Embryonic facial prominence (tissue), 1 donor: ENCODE measurements around the gene TENM4.
"Not testable (repeated sequence)": the region's sequence is repeated elsewhere in the genome, so short reads cannot be mapped to it uniquely, and the experiment has no call there.

ENCODE experiments used
- DNase-seq: peaks from one replicate; pipeline ENCODE4 v3.0.0-alpha.2; 2016; ENCODE audit errors: extremely low spot score

The TENM4 gene

DNA sequence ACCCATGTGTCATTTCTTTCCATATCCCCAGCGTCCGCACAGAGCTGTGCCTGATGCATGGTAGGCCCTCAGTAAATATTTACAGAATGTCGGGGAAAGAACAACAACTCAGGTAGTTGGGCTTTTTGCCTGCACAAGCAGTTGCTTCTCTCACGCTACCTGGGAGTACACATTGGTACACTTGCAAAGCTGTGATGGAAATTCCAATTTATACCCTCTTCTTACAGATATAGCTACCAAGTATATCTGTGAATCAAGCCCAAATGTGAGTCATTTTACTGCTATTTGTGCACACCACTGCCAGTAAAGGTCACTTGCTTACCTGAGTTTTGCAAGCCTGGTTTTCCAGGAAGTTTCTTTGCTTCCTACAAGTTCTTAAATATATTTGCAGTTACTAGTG, 533.2 kb downstream of the TENM4 start:
- DNase-seq = no peak

DNA sequence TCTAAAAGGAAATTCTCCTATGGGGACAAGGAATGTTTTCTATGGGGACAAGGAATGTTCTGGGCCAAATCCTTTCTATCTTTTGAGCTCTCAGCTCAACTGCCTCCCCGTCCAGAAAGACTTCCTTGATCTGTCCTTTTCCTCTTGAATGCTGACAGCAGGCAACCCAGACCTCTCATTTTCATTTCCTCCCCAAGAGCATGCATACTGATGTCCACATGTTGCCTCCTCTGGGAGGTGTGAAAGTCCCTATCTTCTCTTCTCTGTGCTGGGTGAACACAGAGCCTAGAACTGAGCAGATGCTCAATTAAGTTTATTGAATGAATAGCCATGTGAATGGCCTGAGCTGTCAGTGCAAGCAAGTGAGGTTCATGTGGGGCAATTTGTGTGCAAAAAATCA, 534.3 kb downstream of the TENM4 start:
- DNase-seq = no peak

DNA sequence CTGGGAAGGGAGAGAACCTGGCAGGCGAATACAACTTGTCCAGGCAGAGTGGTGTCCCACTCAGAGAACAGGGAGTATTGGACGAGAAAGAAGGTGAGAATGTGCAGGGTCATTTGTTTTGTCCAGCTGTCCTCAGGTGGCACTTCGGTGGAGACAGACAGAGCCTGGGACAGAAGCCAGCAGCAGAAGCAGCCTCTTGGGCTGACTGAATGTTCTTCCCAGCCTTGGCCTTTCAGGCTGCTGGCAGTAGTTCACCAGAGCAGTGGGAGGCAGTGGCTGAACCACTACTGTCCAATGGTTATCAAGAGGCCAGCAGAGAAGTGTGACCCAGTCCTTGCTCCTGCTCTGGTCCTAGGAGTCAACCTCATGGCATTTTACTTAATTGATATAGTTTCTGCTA, 535.1 kb downstream of the TENM4 start:
- DNase-seq = no peak

DNA sequence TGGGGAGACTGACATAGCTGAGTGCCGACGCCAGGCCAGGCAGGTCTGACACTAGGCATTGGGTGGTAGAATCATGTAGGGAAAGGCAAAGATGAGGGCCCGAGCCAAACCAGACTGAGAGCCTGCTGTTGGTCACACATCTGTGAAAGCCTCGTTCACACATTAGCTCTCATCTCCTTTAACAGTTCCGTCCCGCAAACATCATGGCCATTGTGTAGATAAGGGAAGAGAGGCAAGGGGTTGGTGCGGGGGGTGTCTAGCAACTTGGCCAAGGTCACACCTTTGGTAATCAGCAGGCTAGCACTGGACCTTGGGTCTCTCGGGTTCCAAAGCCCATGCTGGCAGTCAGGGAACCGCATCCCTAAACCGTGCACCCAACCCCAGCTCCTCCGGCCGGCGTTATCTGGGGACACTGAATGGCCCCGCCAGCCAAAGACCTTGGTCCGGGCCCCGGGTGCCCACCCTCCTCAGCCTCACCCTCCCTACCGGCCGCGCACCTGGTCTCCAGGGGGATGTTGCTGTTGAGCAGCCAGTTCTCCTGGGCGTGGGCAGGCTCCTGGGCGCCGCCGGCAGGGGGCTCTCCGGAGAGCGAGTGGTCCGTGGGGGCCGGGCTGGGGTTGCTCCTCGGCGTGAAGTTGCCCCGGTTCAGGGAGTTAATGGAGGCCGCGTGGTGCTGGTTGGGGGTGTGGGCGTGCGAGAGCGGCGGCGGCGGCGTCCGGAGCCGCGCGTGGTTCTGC, 537.9 kb downstream of the TENM4 start:
- DNase-seq = no peak

DNA sequence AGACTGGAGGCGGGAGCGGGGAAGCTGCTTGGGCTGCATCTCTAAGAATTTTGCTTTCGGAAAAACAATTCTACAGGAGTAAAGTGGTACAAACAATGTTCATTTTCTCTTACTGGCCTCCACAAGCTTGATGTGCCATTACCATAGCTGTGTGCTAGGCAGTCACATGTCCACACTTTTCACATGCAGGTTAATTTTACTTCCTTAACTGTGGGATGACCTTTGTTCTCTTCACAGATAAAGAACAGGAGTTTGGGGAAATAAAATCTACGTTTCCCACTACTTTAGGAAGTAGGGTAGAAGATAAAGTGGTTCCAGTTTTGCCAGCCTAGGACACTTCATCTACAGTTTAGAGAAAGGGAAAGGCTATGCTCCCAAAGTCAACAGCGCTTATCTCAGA, 539.0 kb downstream of the TENM4 start:
- DNase-seq = no peak

DNA sequence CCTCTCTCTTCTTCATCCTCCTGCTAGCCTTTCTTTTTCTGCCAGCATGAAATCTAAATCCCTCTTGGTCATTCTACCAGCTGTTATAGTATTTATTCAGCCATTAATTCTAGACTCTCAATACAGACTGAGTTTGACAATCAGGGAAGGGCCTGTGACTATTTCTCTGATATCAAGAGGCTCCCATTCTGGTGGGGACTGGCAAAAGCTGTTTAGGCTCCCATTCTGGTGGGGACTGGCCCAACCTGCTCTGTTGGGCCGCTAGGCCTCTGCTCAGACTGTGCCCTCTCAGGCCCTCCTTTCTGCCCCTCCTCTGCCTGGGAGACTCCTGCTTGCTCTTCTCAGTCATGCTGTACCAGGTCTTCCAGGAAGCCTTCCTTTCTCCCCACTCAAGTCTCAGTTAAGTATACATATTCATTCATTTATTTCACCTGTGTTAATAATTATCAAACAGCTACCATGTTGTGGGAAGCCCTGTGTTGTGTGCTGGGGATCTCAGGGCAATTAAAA, 542.5 kb downstream of the TENM4 start:
- DNase-seq = no peak

DNA sequence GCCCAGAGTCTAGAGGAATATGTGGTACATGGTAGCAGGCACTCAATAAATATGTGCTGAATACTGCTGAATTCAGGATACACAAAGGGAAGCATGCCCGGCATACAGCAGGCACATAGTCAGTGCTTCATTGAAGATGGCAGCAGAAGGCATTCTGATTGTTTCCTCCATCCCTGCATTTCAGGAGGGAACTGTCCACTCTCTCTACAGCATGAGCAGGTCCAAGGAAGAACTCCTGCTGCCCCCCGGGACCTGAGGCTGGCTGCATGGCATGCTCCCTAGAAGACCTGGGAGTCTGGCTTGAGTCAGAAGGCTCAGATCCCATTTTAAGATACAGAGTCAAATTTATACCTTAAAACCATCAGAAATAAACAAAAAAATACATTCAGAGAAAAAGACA, 546.8 kb downstream of the TENM4 start:
- no peak for DNase-seq

DNA sequence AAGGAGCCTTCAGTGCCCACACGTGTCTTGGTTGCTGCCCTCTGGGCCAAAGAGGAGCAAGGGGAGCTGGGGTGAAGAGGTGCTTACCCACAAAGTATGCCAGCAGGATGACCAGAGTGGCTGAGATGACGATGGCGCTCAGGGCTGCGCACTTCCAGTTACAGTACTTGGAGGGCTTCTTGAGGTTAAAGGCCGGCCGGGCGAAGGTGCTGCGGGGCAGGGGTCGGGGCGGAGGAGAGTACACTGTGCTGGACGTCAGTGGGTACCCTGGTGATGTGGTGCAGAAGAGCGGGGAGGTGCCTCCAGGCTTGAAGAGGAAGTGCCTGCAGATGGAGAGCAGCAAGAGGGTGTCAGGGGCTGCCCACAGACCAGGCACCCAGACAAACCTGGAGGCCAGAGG, 551.1 kb downstream of the TENM4 start:
- no peak for DNase-seq

DNA sequence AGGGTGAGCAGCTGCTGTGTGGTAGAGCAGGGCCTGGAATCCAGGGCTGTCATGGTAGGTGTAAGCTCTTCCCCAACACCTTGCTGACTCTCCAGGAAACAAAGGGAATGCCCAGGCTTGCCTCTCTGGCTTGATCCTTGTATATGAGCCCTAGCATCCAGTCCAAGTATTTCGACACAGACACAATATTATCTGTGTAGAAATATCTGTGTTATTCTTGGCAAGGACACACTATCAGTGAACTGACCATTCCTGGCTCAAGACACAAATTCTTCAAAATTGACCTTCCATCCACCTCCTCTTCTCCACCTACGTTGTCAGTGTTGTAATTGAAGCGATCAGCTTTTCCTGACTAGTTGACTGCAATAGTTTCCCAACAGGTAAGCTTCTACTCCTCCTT, 554.2 kb downstream of the TENM4 start:
- no peak for DNase-seq

DNA sequence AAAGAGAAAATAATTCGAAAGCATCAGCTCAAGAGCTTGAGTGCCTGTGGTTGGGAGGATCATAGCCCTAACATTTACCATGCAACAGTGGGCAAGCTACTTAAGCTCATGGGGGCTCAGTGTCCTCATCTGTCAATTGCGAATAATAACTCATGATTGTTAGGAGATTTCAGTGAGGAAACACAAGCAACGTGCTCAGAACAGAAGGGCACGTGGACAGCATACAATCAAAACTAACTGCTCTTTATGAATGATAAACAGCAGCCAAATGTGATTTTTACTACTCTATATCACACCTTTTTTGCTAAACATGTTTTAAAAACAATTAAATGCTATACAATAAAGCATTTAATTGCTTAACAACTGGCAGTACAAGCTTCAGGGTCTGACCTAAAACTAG, 556.1 kb downstream of the TENM4 start:
- DNase-seq = no peak

DNA sequence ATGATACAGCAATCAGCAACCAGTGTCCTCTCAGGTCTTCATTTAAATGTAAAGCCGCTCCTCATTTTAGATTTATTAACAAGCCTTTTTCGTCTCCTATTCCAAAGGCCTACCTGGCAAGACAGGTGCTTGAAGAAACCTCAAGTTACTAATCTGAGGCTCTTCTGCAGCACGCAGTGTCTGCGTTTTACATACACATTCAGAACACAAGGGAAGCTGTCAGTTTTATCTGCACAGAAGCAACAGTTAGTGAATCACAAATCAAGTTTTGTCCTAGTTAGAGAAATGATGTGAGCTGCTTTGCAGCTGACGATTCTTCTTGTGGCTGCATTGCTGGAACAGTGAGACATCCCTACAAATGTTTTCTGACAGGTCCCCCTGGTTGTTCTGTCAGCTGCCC, 557.3 kb downstream of the TENM4 start:
- DNase-seq = no peak

DNA sequence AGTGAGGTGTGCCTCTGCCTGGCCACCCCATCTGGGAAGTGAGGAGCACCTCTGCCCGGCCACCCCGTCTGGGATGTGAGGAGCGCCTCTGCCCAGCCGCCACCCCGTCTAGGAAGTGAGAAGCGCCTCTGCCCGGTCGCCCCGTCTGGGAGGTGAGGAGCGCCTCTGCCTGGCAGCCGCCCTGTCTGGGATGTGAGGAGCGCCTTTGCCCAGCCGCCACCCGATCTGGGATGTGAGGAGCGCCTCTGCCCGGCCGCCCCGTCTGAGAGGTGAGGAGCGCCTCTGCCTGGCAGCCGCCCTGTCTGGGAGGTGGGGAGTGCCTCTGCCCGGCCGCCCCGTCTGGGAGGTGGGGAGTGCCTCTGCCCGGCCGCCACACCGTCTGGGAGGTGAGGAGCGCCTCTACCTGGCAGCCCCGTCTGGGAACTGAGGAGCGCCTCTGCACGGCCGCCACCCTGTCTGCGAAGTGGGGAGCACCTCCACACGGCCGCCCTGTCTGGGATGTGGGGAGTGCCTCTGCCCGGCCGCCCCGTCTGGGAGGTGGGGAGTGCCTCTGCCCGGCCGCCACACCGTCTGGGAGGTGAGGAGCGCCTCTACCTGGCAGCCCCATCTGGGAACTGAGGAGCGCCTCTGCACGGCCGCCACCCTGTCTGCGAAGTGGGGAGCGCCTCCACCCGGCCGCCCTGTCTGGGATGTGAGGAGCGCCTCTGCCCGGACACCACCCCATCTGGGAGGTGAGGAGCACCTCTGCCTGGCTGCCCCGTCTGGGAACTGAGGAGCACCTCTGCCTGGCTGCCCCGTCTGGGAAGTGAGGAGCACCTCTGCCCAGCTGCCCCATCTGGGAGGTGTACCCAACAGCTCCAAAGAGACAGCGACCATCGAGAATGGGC, 561.5 kb downstream of the TENM4 start:
- DNase-seq = not testable (repeated sequence)

DNA sequence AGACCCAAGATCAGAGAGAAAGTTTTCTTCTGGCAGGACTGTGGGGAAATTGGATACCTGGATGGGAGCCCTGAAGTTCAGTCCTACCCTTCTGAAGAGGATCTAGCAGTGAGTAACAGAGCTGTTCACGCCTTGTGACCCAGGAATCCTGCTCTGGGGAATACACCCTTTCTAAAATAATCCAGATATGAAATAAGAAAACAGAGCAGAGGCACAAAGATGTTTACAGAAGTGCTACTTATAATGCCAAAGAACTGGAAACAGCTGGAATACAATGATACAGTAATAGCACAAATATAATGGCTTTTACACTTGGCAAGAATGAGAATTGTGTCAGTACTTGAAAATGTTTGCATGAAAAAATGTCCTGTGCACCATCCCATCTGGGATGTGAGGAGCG, 562.2 kb downstream of the TENM4 start:
- no peak for DNase-seq

DNA sequence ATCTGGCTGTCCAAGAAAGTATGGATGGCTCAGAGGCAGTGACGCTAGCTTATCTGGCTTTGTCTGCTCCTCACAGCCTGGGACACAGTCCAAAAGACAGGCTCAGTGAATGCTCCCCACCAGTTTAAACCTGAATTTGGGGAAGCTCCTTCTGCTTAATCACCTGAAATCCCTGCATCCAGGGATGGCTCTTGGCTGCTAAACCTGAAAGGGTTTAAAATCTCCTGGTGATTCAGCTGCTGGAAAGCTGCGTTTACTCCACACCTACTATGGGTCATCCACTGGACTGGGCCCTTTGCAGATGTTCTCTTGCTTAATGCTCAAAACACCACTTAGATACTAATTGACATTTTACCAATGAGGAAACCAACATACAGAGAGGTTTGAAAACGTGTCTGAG, 564.2 kb downstream of the TENM4 start:
- DNase-seq = no peak

DNA sequence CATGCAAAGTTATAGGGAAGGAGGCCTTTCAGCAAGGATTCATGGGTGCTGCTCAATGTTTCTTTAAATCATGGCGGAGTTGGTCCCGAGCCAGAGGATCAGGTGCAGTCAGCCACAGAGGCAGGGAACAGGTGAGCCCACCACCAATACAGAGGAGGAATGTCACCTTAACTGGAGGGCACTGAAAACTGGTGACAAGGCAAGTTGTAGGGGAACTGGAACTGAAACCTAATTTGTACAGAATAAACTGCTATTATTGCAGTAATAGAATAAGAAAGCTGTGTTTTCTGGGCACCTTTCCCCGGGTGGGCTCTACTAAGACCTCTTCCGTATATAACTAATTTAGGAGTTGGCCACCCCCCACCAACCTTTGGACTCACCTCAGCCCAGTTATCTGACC, 570.2 kb downstream of the TENM4 start:
- DNase-seq = no peak

DNA sequence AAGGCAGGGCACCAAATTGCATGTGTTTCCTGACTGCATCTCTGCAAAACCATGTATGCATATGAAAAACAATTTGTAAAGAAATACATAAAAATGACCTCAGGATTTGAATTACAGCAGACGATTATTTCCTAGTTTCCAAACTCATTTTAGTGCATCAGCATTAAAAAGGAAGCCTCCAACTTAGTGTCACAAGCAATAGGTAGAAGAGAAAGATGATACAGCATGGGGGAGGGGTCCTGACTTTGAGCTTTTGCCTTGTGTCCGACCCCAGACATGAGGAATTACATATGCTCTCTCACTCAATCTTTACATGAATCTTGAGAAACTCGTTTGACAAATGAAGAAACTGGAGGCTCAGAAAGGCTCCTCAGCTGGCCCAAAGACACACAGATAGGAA, 571.5 kb downstream of the TENM4 start:
- no peak for DNase-seq

DNA sequence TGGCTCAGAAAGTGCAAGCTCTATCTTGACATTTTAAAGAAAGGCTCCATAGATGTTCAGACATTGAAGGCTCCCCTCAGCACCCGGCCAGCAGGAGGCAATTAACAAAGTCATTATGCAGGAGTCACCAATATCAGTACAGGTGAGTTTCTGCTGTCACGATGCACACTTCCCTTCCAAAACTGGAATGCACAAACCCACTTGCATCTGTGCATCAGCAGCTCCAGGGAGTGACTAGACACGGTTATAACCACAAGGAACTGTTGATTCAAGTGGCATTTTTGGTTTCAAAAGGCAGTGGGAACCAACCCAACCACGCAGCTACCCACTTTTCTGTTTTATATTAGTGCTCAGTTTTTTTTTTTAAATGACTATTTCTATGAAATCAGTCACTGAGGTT, 572.3 kb downstream of the TENM4 start:
- no peak for DNase-seq

DNA sequence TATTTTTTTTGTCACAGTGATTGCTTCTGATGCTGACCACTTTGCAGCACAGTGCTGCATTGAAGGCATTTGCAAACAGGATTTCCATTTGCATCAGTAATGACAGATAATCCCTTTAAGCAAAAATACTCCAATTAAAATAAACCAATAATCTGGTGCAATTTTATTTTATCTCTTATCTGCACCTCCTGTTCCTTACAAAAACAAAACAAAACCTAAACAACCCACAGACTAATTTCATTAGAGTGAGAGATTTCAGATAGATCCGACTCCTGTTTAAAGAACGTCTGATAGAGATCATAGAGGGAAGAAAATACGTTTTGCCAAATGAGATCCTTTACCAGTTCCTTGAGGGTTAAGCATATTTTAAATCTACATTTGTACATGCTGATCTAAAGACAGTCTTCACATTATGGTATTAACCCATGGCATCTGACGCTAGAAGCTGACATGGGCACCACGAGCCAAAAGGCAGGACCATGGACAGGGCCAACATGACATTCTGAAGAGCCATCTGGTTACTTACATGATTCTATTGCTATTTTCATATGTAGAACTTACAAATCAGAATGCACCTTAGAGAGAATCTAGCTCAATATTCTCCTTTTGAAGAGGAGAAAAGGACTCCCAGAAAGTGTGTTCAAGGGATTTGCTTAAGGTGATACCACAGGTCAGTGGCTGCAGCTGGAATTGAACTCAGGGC, 580.0 kb downstream of the TENM4 start:
- no peak for DNase-seq

DNA sequence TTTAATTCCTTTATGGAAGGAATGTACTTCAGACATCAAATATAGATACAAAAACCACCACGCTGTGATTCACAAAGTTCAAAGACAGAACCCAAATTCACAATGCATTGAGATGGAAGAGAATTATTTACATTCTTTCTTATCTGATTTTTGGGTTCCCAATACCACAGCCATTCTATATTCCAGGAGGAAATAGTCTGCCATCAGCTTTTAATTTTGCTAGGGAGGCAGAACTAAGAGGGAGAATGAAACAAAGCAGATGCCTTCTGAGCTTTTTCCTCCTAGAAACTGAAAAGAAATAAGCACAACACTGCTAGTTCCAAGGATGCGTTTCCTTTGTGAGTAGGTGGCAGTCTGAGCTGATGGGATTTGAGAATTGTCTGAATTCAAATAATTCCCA, 583.1 kb downstream of the TENM4 start:
- peak; percentile 53 for DNase-seq

DNA sequence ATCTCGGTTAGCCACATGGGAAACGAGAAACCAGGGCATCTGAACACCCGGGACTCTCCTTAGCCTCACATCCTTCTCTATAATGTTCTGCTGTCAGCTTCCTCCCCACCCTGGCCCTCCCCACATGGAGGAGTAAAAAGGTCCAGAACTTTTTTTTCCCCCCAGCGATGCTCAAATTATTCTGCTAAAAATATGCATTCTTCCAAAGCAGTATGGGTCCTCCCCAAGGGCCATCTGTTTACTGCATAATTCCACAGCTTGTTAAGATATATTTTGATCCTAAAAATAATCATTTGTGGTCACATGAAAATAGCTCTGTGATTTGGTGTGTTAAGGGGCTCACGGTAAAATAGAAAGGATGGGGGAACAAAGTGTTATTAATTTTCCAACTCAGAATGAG, 584.6 kb downstream of the TENM4 start:
- DNase-seq = no peak

DNA sequence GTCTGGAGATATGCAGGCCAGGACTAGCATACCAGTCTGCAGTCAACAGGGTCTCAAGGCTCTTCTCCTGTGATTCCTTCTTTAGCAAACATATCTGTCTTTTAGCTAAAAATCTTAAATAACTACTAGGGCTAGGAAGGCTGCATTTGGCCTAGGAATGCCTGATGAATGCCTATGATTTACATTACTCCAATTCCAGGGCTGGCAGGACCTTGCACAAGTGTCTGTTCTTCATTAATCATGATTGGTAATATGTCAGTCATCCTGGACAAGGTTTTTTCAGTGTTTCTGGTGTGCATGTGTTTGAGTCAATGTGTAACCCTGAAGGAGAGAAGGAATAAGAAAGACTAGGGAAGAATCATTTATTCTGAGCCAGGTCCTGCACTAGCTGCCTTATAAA, 585.7 kb downstream of the TENM4 start:
- no peak for DNase-seq

DNA sequence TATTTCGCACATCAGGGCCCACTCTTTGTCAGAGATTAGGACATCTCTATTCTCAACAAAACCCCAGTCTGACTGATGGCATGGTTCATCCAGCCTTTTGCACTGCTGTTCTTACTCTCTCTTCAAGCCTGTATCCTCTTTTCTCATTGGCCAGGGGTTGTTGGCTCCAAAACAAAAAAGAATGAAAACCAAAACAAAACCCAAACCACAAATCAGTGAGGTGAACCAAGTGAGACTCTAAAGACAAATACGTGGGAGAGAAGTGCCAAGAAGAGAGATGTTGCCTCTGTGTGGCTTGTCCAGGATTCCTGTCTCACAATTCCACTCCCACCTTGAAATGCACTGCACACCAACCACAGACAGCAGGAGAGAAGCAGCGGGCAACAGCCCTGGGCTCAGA, 587.3 kb downstream of the TENM4 start:
- no peak for DNase-seq
